ENCODE measurements around the gene KCNMA1.
"Not testable (repeated sequence)": the region's sequence is repeated elsewhere in the genome, so short reads cannot be mapped to it uniquely, and the experiment has no call there.

The KCNMA1 gene

DNA sequence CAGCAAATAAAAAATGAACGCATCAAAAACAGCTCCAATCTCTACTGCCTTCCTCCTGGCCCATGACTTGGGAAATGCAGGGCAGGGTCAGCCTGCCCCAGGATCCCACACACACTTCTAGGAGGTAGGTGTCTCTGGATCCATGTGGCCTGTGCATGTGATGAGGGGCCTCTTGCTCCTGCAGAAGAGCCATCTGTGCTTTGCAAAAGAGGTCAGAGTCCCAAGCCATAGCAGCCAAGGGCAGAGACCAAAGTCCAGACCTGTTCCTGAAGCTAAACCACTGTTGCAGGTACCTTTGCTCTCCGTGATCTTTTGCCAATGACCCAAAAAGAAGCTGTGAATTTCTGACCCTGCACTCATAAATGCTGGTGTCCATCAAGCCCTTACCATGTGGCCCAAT is 57.1 kb downstream of the KCNMA1 start:
- Histone ChIP-seq H3K27ac (ENCODE audit: low read depth, low read length) (no peak overlapping the region), H3K27me3 (ENCODE audit: control insufficient read depth, insufficient read depth, low read length) (no peaks in the 10 kb centered on the region), H3K9ac (ENCODE audit: low read length) (no peak overlapping the region), H3K4me1 (ENCODE audit: control insufficient read depth, insufficient read depth, low read length) (peaks cover 21% of the 10 kb centered on the region), H3K36me3 (ENCODE audit: control insufficient read depth, insufficient read depth, low read length) (no peaks in the 10 kb centered on the region), H3K4me3 (ENCODE audit: low read length) (no peak overlapping the region)

DNA sequence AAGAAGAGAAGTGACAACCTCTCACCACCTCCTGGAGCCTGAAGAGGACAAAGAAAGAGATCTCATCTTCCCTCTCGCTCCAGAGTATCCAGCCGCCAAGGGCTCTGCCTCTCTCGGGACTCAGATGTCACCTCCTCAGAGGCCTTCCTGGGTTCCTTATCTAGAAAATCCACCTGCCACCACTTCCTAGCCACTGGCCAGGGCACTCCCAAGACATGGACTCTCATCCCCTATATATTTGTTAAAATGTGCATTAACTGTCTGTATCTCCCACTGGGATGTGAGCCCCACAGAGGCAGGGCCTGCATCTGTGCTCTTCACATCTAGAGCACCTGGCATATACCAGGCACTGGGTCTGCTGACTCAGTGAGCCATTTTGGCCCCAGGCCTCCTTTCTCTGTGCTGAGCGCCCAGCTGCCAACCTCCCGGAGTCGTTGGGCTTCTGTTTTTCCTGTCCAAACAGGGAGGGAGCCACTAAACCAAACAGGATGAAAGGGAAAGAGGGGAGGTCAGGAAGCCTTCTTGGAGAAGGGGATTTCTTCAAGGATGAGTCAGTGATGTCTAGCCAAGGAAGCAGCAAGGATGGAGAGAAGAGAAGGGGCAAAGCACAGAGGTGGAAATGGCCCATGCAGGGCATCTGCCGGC is 58.9 kb downstream of the KCNMA1 start:
- Histone ChIP-seq H3K4me1 (ENCODE audit: control insufficient read depth, insufficient read depth, low read length) (peaks cover 24% of the 10 kb centered on the region), H3K27ac (ENCODE audit: low read depth, low read length) (no peak overlapping the region), H3K9ac (ENCODE audit: low read length) (no peak overlapping the region), H3K27me3 (ENCODE audit: control insufficient read depth, insufficient read depth, low read length) (no peaks in the 10 kb centered on the region), H3K4me3 (ENCODE audit: low read length) (no peak overlapping the region), H3K36me3 (ENCODE audit: control insufficient read depth, insufficient read depth, low read length) (no peaks in the 10 kb centered on the region)

DNA sequence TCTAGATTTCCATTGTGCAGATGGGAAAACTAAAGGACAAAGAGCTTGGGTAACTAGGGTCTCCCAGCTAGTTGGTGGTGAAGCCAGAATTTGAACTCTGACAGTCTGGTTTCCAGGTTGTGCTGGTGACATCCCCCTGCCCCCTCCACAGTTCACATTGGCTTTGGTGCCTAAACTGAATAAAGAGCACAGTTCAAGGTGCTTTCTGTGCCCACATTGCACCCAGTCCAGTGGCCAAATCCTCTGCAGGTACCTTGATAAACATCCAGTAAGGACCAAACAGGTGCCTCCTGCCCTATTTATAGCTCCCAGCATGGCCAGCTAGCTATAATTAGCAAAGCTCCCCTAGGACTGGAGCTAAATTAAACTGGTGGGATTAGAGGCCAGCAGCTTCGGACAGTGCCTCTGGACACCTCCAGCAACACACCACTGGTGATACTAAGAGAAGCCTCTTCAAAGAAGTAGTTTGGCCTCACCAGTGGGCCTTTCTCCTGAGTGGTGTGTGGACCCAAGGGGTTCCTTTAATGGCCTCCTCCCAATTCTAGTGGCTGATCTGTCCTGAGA is 59.9 kb downstream of the KCNMA1 start:
- H3K27me3 ChIP-seq (ENCODE audit: control insufficient read depth, insufficient read depth, low read length), result no peaks in the 10 kb centered on the region
- no peak overlapping the region for H3K27ac ChIP-seq (ENCODE audit: low read depth, low read length)
- no peaks in the 10 kb centered on the region for H3K36me3 ChIP-seq (ENCODE audit: control insufficient read depth, insufficient read depth, low read length)
- H3K4me1 ChIP-seq (ENCODE audit: control insufficient read depth, insufficient read depth, low read length), result peaks cover 24% of the 10 kb centered on the region
- H3K9ac ChIP-seq (ENCODE audit: low read length), result no peak overlapping the region
- no peak overlapping the region for H3K4me3 ChIP-seq (ENCODE audit: low read length)

DNA sequence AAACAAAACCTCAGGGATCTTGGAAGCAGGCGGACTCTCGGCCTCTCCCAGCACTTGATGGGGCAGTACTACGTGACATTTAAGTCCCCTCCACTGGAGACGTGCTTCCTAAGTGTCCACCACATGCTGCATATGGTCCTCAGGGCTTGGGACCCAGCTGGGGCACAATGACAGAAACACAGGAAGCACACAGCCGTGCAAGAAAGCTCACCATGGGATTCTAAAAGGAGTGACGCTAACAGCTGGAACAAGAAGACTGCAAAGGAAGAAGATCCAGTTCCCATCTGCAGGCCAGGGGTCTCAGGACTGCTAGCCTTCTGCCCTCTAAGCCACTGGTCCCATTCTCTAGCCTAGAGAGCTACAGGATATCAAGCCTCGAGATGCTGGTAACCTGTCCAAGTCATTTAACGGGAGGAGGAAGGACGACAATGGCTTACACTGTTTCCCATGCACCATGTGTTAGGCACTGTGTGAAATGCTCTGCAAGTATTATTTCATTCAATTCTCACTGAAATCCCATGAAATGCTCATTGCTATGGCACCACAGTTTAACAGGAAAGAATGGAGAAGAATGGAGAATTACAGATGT is 61.1 kb downstream of the KCNMA1 start:
- H3K36me3 ChIP-seq (ENCODE audit: control insufficient read depth, insufficient read depth, low read length), result no peaks in the 10 kb centered on the region
- H3K4me3 ChIP-seq (ENCODE audit: low read length), result no peak overlapping the region
- H3K27me3 ChIP-seq (ENCODE audit: control insufficient read depth, insufficient read depth, low read length), result no peaks in the 10 kb centered on the region
- peaks cover 27% of the 10 kb centered on the region for H3K4me1 ChIP-seq (ENCODE audit: control insufficient read depth, insufficient read depth, low read length)
- peak overlapping the region; percentile 49 for H3K27ac ChIP-seq (ENCODE audit: low read depth, low read length)
- H3K9ac ChIP-seq (ENCODE audit: low read length), result no peak overlapping the region

DNA sequence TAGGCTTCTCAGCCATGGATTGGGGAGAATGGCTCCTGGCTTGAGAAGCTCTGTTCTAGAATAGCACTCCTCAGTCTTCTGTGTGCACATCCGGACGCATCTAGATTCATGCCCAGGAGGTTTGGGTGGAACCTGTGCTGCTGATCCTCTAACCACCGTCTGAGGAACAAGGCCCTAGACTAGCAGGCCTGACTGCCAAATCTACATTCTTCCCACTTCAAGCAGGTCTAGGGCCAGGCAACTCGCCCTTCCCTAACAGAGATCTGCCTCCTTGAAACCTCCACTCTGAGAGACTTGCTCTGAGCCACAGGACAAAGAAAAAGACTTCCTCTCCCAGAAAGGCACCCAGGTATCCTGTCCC is 61.6 kb downstream of the KCNMA1 start:
- Histone ChIP-seq H3K4me3 (ENCODE audit: low read length) (no peak overlapping the region), H3K36me3 (ENCODE audit: control insufficient read depth, insufficient read depth, low read length) (no peaks in the 10 kb centered on the region), H3K4me1 (ENCODE audit: control insufficient read depth, insufficient read depth, low read length) (peaks cover 27% of the 10 kb centered on the region), H3K27me3 (ENCODE audit: control insufficient read depth, insufficient read depth, low read length) (no peaks in the 10 kb centered on the region), H3K9ac (ENCODE audit: low read length) (no peak overlapping the region), H3K27ac (ENCODE audit: low read depth, low read length) (peak overlapping the region; percentile 49)

DNA sequence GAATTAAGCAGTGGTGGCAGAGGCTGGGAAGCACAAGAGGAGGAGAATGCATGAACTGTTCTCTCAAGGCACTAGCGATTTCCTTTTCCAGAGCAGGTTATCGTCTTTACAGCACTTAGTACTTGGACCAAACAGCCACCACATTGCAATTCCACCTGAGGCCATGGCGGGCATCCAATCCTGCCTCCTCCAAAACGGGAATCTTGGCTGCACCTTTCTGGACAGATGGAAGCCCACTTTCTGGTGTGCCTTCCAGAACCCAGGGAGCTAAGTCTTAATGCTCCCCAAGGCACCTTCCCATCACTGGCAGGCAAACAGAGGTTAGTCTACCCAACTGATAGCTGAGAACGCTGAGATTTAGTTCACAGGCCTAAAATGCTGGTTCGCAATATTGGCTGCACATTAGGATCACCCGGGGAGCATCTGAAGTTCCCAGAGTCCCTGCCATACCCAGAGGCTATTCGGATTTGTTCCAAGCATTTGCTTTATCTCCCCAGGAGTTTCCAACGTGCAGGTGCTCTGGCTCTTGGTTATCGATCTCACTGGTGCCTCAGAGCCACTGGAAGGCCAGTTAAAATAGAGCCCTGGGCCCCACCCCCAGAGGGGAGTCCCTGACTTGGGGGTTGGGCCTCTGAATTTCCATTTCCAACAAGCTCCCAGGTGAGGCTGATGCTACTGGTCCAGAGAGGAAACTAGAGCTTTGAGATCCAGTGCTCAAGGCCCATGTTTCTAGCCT is 62.2 kb downstream of the KCNMA1 start:
- Histone ChIP-seq H3K36me3 (ENCODE audit: control insufficient read depth, insufficient read depth, low read length) (no peaks in the 10 kb centered on the region), H3K9ac (ENCODE audit: low read length) (no peak overlapping the region), H3K4me1 (ENCODE audit: control insufficient read depth, insufficient read depth, low read length) (peaks cover 27% of the 10 kb centered on the region), H3K27me3 (ENCODE audit: control insufficient read depth, insufficient read depth, low read length) (no peaks in the 10 kb centered on the region), H3K27ac (ENCODE audit: low read depth, low read length) (peak overlapping the region; percentile 49), H3K4me3 (ENCODE audit: low read length) (no peak overlapping the region)

DNA sequence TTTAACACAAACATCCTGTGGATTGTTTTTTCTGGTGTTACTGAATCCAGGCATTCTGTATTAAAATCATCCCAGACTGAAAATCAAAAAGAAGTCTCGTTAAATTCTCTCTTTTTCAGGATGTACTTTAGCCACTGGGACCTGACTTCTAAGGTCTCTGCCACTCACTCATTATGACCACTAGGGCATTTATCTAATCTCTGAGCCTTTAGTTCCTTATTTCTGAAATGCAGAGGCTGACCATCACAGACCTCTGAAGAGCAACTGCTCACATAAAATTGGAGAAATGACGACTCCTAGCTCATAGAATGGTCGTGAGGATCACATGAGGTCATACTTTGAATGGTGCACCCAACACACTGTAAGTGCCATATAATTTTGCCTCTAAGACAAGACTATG is 63.2 kb downstream of the KCNMA1 start:
- Histone ChIP-seq H3K4me1 (ENCODE audit: control insufficient read depth, insufficient read depth, low read length) (peaks cover 27% of the 10 kb centered on the region), H3K4me3 (ENCODE audit: low read length) (no peak overlapping the region), H3K36me3 (ENCODE audit: control insufficient read depth, insufficient read depth, low read length) (no peaks in the 10 kb centered on the region), H3K9ac (ENCODE audit: low read length) (no peak overlapping the region), H3K27ac (ENCODE audit: low read depth, low read length) (peak overlapping the region; percentile 34), H3K27me3 (ENCODE audit: control insufficient read depth, insufficient read depth, low read length) (no peaks in the 10 kb centered on the region)

DNA sequence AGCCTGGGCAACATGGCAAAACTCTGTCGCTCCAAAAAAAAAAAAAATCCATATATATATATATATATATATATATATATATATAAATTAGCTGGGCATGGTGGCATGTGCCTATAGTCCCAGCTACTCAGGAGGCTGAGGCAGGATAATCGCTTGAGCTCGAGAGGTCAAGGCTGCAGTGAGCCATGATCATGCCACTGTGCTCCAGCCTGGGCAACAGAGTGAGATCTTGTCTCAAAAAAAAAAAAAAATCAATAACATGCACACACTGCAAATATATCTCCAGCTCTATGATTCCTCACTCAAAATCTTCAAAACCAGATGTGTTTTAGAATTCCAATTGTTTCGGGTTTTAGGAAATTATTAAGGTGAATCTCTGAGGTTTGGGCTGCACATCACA is 65.1 kb downstream of the KCNMA1 start:
- not testable (repeated sequence) for H3K27me3 ChIP-seq (ENCODE audit: control insufficient read depth, insufficient read depth, low read length); H3K27ac ChIP-seq (ENCODE audit: low read depth, low read length); H3K9ac ChIP-seq (ENCODE audit: low read length); H3K4me3 ChIP-seq (ENCODE audit: low read length); H3K36me3 ChIP-seq (ENCODE audit: control insufficient read depth, insufficient read depth, low read length)
- H3K4me1 ChIP-seq (ENCODE audit: control insufficient read depth, insufficient read depth, low read length), result peaks cover 21% of the 10 kb centered on the region

DNA sequence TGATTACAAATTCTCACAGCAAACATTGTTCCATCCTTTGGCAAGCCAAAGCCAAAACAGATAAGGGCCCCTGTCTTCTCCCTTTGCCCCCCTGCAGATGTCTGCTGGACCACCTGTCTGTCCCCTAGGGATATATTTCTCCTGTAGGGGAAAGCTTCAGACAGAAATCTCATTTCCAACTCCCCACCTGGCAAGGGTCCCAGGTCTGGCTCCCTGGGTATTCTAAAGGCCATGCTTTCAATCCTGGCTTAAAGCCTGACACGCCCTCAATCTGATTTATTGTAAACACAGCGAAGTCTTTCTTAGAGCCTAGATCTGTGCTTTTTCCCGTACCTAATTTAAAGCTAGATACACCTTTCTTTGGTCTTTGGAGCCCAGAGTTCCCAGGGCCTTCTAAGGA is 66.1 kb downstream of the KCNMA1 start:
- Histone ChIP-seq H3K4me1 (ENCODE audit: control insufficient read depth, insufficient read depth, low read length) (peaks cover 18% of the 10 kb centered on the region), H3K36me3 (ENCODE audit: control insufficient read depth, insufficient read depth, low read length) (no peaks in the 10 kb centered on the region), H3K9ac (ENCODE audit: low read length) (no peak overlapping the region), H3K27me3 (ENCODE audit: control insufficient read depth, insufficient read depth, low read length) (no peaks in the 10 kb centered on the region), H3K27ac (ENCODE audit: low read depth, low read length) (peak overlapping the region; percentile 38), H3K4me3 (ENCODE audit: low read length) (no peak overlapping the region)

DNA sequence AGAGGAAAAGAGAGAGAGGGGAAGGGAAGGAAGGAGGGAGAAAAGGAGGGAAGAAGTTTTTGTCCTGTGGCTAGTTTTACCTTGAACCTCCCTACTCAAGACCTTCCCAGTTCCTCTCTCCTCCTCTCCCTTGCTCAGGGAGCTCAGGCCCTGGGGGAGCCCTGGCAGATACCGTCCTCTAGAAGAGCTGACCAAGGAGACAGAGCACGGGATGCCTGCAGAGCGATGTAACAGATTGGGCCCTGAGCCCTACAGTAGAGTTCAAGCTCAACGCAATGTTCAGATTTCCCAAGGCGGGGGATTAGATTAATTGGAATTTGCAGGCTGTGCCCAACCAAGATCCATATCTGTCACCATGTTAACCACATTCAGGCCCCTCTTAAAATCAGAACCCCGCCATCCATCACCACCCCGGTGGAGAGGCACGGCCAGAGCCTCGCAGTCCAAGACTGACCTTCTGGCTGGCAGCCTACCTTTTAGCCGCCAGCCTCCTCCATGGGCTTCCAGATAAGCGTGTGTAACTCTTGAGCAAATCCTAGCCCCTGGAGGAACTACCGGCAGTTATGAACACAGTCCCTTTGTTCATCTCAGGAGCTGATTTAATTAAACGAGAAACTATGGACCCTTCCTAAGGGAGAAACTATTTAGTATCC is 70.6 kb downstream of the KCNMA1 start:
- H3K36me3 ChIP-seq (ENCODE audit: control insufficient read depth, insufficient read depth, low read length), result no peaks in the 10 kb centered on the region
- H3K4me3 ChIP-seq (ENCODE audit: low read length), result no peak overlapping the region
- peaks cover 31% of the 10 kb centered on the region for H3K4me1 ChIP-seq (ENCODE audit: control insufficient read depth, insufficient read depth, low read length)
- H3K9ac ChIP-seq (ENCODE audit: low read length), result no peak overlapping the region
- H3K27ac ChIP-seq (ENCODE audit: low read depth, low read length), result no peak overlapping the region
- no peaks in the 10 kb centered on the region for H3K27me3 ChIP-seq (ENCODE audit: control insufficient read depth, insufficient read depth, low read length)

DNA sequence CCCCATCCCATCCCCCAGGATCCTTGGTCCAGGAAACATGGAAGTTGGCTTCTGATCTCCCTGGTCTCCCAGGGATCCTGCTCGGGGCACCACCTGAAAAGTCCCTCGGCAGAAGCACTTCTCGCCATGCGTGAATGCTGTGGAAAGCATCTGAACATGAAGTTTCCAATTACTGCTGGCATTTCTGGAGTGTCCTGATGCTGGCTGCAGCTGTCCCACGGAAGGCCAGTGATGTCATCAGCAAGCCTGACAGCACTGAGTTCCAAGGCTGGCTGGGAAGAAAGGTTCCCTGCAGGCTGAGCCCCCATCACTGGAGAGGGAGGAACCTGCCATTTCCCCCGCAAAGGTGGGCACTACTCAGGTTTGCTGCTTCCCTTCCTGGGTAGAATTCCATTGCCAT is 71.4 kb downstream of the KCNMA1 start:
- Histone ChIP-seq H3K9ac (ENCODE audit: low read length) (no peak overlapping the region), H3K4me3 (ENCODE audit: low read length) (no peak overlapping the region), H3K36me3 (ENCODE audit: control insufficient read depth, insufficient read depth, low read length) (no peaks in the 10 kb centered on the region), H3K4me1 (ENCODE audit: control insufficient read depth, insufficient read depth, low read length) (peaks cover 31% of the 10 kb centered on the region), H3K27me3 (ENCODE audit: control insufficient read depth, insufficient read depth, low read length) (no peaks in the 10 kb centered on the region), H3K27ac (ENCODE audit: low read depth, low read length) (no peak overlapping the region)

DNA sequence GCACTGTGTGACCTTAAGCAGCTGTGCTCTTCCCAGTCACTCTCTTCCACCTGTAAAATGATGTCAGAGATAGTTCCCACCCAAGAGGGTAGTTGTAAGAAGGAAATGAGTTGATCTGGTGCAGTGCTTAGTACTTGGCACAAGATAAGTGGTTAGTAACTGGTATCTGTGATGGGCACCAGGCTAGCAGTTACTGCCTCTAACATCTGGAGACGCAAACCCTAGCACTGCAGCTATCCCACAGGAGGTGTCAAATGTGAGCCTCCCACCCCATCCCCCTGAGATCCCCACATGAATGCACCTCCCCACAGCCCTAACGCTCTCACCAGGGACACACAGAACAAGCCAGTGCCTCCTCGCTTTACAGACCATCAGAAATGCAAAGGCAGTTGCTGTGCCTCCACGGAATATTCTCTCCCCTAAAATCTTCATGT is 72.0 kb downstream of the KCNMA1 start:
- no peak overlapping the region for H3K27ac ChIP-seq (ENCODE audit: low read depth, low read length)
- peaks cover 31% of the 10 kb centered on the region for H3K4me1 ChIP-seq (ENCODE audit: control insufficient read depth, insufficient read depth, low read length)
- H3K4me3 ChIP-seq (ENCODE audit: low read length), result no peak overlapping the region
- no peaks in the 10 kb centered on the region for H3K36me3 ChIP-seq (ENCODE audit: control insufficient read depth, insufficient read depth, low read length)
- no peaks in the 10 kb centered on the region for H3K27me3 ChIP-seq (ENCODE audit: control insufficient read depth, insufficient read depth, low read length)
- no peak overlapping the region for H3K9ac ChIP-seq (ENCODE audit: low read length)

All from rectal smooth muscle tissue (tissue), 1 donor.